22Rv1 (cell line): ENCODE results near the gene DNAH9.

ENCODE experiments used
- ZFX ChIP-seq: fragments of 450-650 bp; IDR thresholded peaks from 2 replicates; pipeline ENCODE4 v1.6.1; 2017; ENCODE audit warnings: antibody characterized with exemption, borderline replicate concordance
- TF ChIP-seq, protein P1 (sequence below): fragments of 450-650 bp; IDR thresholded peaks from 2 replicates; pipeline ENCODE4 v1.5.1; 2017; ENCODE audit warnings: mild to moderate bottlenecking

DNA sequence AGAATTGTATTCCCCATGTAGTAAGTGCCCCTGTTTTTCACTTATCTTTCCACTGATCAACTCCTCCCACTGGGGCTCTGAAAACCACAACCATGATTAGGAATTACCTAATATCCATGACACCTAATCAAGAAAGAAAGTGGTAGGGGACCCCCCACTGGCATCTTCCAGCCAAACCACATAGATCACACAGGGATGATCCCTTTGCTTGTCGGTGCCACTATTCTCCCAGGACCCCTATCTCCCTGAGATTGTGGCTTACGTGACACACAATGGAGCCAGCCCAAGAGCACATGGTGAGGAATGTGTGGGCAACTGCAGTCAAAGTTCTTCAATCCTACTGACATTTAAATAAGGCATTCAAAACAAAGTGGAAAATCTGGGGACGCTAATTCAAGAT is 17.6 kb upstream of the DNAH9 start:
- TF ChIP-seq, protein P1, sequence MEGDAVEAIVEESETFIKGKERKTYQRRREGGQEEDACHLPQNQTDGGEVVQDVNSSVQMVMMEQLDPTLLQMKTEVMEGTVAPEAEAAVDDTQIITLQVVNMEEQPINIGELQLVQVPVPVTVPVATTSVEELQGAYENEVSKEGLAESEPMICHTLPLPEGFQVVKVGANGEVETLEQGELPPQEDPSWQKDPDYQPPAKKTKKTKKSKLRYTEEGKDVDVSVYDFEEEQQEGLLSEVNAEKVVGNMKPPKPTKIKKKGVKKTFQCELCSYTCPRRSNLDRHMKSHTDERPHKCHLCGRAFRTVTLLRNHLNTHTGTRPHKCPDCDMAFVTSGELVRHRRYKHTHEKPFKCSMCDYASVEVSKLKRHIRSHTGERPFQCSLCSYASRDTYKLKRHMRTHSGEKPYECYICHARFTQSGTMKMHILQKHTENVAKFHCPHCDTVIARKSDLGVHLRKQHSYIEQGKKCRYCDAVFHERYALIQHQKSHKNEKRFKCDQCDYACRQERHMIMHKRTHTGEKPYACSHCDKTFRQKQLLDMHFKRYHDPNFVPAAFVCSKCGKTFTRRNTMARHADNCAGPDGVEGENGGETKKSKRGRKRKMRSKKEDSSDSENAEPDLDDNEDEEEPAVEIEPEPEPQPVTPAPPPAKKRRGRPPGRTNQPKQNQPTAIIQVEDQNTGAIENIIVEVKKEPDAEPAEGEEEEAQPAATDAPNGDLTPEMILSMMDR: no peak
- no peak for TF ChIP-seq ZFX
